HS-27A (cell line): Measurements from ENCODE around the gene EXOC6B.

Source experiments
- DNase-seq: peaks from one replicate; pipeline ENCODE4 v3.0.0-alpha.2; 2012; ENCODE audit warnings: low read depth, missing footprints

EXOC6B gene

GRCh38 chr2:72825257-72826155 is at the start of gene EXOC6B:
TSS of gene EXOC6B (minus strand) at chr2:72826033.
- peak; percentile 58 for DNase-seq

GRCh38 chr2:72871880-72872279 is 46.0 kb upstream of the EXOC6B start:
- DNase-seq = no peak

DNA sequence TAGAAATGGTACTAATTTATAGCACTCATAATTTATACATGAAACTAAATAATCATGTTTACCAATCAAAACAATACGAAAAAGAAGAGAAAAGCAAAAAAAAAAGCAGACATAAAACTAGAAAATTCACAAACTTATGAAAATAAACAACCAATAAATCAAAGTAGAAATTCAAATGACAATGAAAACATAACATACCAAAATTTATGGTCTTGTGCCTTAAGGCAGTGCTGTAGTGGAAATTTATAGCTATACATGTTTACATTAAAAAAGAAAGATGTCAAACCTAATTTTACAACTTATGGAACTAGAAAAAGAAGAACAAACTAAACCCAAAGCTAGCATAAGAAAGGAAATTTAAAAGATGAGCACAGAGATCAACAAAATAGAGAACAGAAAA is 45.2 kb upstream of the EXOC6B start:
- no peak for DNase-seq

DNA sequence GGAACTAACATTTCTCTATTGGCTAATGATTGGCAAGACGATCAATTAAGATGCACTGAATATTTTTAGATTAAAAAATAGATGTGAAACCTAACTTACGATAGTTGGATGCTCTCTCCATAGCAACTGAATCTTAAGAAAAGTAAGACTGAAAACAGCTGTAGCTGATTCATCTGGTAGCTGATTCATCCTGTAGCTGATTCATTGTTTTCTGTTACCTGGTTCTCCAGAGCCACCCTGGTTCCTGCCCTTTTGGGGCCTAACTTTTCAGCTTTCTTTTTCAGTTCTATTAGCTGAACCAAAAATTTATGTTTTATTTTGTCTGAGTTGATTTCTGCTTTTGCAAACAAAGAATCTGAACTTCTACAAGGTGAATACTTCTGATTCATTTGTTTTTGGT is 38.7 kb upstream of the EXOC6B start:
- DNase-seq = no peak

GRCh38 chr2:72863046-72863445 is 37.2 kb upstream of the EXOC6B start:
- no peak for DNase-seq

GRCh38 chr2:72862239-72862988 is 36.6 kb upstream of the EXOC6B start:
- DNase-seq = peak; percentile 45

DNA sequence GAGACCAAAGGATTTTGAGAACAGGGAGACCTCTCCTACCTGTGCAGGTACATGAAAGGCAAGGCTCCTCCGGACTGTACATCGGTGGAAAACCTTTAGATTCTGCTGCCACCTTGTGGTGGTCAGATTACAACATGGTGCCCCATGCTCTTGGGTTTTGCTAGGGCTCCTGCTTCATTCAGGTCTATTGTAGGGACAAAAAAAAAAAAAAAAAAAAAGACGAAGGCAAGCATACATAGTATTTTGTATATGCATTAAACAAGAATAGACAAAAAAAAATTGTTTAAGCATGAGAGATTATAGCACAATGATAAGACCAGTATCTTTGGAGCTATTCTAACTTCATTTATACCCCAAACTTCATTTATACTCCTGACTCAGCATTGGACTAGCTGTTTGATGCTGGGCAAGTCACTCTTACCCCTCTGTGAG is 34.0 kb upstream of the EXOC6B start:
- DNase-seq = peak; percentile 15

- DNase-seq = no peak
These were observed 25.5 kb upstream of the EXOC6B start for GRCh38 chr2:72851333-72851732.

DNA sequence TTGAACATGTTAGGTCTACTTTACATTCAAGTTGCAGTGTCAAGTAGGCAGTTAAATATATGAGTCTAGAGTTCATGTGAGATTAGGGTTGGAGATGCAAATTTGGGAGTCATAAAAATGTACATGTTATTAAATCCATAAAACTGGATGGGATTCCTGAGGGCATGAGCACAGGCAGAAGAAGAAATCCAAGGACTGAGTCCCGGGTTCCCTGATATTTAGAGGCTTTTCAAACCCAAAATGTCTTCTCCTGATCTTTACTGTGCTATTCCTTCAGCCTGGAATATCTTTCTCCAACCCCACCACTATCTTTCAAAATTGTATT is 23.3 kb upstream of the EXOC6B start:
- DNase-seq = no peak

DNA sequence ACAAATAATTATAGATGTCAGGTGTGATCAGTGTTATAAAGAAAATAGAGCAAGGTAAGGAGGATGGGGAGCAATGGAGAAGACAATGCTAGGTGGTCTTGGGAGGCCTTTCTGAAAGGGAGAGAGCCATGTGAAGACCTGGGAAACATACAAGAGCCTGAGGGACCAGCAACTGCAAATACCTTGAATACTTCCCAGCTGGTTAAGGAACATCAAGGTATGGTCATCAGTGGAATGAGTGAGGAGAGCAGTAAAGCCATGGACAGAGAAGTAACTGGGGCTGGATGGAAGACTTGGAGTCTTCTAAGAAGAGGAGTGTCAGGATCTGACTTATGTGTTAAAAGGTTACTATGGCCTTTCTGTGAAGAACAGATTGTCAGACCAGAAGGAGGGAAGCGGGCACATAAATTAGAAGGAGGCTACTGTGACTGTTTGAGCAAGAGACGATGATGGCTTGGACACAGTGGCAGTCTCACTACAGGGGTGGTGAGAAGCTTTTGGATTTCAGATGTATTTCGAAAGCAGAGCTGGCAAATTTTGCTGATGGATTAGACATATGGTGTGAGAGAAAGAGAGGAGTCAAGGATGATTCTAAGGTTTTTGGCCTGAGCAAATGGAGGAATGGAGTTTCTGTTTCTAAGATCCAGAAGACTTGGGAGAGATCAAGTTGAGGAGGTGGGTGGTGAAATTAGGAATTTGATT is 22.8 kb upstream of the EXOC6B start:
- DNase-seq = no peak

GRCh38 chr2:72847534-72848315 is 21.9 kb upstream of the EXOC6B start:
- no peak for DNase-seq

- no peak for DNase-seq
These were observed 20.6 kb upstream of the EXOC6B start for GRCh38 chr2:72846171-72847095.

DNA sequence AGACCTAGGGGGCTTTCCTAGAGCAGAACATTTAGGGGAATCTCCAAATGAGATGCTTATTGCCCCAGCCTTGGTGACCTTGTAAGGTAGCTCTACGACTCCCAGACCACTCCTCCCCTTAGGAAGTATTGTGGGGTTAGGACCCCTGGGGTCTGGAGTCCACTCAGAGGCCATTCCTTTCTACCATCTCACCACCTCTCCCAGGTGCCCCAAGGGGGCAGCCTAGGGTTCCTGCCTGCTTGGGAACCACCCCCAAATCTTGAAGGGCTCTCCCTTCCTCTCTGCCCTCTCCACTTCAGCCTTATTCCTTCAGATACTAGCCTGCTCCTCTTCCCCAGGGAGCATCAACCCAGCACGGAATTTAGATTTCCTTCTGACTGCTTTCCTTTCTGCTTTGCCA is 17.5 kb upstream of the EXOC6B start:
- DNase-seq = no peak

DNA sequence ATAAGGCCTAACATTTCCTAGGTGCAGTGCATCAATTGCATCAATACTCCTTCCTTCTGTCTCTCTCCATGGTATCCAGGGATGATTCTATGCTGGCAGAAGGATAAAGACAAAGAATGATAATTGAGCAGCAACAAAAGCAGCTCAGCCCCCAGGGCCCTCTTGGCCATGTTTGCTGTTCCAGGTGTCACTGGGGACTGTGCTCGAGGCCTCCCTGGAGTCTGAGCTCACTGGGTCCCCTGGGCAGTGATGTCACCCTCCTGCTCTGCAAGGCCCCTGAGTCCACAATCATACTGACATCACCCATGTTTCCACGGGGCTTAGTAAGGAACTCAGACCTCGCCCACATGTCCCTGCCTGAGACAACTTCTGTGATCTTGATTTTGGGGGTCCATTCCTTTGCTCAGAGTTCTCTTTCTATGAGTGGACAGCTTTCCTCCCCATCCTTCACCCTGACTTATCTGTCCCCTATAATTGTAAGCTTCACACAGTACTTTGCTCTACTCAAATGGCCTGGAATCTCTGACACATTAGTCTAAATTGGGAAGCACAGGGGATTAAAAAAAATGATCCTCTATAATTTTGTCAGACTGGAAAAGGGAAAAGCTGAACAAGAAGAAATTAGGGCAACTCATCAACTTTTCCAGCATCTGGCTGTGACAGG is 15.8 kb upstream of the EXOC6B start:
- DNase-seq = no peak

- no peak for DNase-seq
These were observed 14.2 kb upstream of the EXOC6B start for GRCh38 chr2:72840066-72840465.

DNA sequence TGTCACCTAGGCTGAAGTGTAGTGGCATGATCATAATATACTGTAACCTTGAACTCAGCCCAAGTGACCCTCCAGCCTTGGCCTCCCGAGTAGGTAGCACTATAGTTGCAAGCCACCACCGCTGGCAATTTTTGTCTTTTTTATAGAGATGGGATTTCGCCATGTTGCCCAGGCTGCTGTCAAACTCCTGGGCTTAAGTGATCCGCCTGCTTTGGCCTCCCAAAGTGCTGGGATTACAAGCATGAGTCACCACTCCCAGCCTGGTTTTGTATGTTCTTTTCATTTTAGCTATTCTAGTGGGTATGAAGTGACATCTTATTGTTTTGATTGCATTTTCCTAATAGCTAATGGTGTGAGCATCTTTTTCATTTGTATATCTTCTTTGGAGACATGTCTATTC is 11.3 kb upstream of the EXOC6B start:
- DNase-seq = no peak

DNA sequence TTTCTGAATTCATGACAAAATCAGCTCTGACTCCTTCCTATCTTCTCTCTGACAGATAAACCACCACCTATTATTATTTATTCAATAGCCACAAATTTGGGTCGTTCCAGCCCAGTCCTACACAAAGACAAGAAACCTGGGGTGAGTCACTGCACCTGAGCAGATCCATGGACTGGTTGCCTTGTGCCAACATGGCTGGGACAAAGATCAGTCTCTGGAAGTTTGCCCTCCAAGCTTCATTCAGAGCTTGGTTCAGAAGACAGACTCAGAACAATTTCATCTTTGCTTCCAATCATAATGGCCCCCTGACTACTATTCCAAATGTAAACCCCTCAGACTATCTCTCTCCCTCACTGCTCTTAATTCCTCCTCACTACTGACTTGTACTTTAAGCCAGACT is 9.6 kb upstream of the EXOC6B start:
- no peak for DNase-seq

- DNase-seq = no peak
These were observed 8.8 kb upstream of the EXOC6B start for GRCh38 chr2:72834596-72834995.

- DNase-seq = no peak
These were observed 7.4 kb upstream of the EXOC6B start for GRCh38 chr2:72833084-72833714.

GRCh38 chr2:72830273-72830672 is 4.4 kb upstream of the EXOC6B start:
- DNase-seq = no peak
